ENCODE measurements around the gene SELENOF.
A peak's percentile ranks its signal among the peaks of the same experiment; 100 is the strongest.
"Not testable (repeated sequence)": the region's sequence is repeated elsewhere in the genome, so short reads cannot be mapped to it uniquely, and the experiment has no call there.

The SELENOF gene

DNA sequence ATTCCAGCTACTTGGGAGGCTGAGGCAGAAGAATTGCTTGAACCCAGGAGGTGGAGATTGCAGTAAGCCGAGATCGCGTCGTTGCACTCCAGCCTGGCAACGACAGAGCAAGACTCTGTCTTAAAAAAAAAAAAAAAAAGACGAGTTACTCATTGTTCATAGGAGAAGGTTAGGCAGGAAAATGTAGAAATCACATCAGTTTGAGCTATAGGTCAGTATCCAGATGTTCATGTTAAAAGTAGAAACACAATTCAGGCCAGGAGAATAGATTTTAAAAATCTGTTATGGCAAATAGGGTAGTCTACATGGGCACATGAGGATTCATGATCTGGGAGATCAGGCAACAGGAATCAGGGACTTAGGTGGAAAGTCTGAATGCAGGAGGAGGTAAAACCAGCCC is 57.7 kb downstream of the SELENOF start:
- no peak for DNase-seq

DNA sequence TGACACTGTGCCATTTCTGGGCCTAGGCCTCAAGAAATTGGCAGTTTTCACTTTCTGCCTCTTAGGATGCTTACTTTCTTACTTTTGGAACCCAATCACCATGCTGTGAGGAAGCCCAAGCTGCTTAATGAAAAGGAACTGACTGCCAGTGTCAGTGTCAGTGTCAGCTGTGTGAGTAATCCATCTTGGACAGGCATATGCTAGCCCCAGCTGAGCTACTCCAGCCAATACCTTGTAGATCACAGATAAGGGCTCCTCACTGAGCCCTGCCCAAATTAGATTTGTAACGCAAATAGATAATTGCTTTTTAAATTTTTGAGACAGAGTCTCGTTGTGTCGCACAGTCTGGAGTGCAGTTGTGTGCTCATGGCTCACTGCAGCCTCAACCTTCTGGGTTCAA is 59.6 kb downstream of the SELENOF start:
- no peak for DNase-seq

DNA sequence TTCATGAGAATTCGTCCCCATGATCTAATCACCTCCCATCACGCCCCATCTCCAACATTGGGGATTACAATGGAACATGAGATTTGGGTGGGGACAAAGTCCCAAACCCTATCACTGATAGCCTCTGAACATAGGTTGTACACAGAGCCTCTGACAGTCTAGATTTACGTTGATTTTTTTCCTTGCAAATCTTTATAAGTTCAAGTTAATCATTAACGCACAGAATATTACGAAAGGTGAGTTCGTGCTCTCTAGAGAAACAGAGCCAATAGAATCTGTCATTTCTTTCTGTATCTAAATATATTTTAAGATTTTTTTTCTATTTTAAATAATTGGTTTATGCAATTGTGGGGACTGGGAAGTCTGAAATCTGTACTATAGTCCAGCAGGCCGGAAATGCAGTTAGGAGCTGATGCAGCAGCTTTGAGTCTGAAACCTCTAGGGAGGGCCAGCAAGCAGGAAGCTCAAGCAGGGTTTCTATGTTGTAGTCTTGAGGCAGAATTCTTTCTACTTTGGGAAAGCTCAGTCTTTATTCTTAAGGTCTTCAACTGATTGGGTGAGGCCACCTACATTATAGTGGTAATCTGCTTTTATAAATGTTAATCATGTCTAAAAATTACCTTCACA is 61.0 kb downstream of the SELENOF start:
- no peak for DNase-seq

DNA sequence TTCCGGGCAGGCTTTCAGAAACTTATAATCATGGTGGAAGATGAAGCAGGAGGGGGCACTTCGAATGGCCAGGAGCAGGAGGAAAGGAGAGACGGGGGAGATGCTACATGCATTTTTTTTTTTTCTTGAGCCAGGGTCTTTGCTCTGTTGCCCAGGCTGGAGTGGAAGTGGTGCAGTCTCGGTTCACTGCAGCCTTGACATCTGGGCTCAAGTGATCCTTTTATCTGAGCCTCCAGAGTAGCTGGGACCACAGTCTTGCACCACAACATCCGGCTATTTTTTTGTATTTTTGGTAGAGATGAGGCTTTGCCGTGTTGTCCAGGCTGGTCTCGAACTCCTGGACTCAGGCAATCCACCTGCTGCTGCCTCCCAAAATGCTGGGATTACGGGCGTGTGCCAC is 61.6 kb downstream of the SELENOF start:
- no peak for DNase-seq

DNA sequence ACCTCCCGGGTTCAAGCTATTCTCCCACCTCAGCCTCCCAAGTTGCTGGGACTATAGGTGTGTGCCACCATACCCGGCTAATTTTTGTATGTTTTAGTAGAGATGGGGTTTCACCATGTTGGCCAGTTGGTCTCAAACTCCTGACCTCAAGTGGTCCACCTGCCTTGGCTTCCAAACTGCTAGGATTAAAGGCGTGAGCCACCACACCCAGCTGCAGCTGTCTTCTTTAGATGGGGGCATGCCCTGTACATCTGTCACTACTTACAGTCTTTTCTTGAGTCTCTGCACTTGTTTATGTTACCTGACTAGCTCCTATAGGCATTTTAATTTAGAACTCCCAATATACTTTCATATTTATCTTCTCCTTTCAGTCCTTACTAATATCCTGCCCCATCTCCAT is 64.2 kb downstream of the SELENOF start:
- no peak for DNase-seq

DNA sequence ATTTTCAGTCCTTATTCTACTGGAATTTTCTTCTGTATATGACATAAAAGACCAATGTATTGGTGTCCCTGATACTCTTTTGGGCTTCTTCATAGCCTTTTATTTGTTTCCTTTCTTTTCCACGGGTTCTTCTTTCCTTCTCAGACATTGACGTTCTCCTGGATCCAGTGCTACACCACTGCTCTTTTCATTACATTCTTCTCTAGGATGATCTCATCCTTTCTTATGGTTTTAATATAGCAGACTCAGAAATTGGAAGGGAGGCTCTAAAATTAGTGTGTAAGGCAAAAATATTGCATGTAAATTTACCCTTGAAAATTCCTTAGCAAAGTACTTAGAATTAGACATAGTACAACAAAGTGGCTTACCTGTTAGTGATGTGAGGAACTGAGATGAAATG is 65.3 kb downstream of the SELENOF start:
- no peak for DNase-seq

DNA sequence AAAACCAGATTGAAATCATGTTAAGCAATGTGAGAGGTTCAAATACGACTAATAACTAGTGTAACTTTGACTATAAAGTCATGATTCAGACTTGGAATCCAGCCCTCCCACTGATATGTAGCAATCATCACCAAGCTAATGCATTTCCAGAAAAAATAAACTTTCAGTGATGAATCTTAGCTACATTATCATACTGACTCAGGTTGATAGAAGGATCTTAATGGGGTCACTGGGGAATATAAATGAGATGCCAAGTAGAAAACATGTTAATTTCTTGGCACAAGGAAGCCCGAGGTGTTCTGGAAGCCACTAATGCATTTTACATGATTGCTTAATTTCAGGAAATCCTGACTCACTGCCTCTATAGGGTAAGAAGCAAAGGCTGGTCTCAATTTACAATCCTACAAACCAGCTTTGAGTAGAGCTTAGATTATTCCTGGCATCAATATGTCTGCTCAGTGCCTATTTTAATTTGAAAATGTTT is 67.7 kb downstream of the SELENOF start:
- DNase-seq: no peak

DNA sequence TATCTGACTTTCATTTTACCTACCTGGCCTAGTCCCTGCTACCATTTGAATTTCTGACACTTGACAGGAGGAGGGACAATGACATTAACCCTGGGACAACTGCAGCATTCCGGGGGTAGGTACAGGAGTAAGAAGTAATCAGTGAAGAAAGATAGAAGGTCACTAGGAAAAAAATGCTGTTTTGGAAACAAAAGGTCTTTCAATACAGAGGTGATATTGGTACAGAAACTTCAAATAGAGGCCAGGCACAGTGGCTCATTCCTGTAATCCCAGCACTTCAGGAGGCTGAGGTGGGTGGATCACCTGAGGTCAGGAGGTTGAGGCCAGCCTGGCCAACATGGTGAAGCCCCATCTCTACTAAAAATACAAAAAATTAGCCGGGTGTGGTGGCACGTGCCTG is 68.4 kb downstream of the SELENOF start:
- DNase-seq: no peak

DNA sequence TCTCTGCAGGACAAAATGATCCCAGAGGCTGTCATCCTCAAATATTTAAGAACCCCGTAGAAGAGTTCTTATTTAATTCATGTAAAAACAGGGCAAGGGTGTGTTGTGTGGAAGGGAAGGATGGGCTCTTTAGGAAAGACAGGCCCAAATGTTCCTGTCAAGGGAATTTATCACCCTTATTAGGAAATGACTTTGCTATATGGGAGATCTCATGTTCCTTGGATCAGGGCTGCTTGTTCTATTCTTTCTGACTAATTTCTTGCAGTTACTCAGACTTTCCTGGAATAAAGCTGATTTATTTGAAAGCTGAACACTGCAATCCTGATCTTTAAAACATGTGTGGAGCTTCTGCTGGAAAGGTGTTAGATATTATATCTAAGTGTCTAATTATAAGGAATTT is 72.8 kb downstream of the SELENOF start:
- DNase-seq: no peak

DNA sequence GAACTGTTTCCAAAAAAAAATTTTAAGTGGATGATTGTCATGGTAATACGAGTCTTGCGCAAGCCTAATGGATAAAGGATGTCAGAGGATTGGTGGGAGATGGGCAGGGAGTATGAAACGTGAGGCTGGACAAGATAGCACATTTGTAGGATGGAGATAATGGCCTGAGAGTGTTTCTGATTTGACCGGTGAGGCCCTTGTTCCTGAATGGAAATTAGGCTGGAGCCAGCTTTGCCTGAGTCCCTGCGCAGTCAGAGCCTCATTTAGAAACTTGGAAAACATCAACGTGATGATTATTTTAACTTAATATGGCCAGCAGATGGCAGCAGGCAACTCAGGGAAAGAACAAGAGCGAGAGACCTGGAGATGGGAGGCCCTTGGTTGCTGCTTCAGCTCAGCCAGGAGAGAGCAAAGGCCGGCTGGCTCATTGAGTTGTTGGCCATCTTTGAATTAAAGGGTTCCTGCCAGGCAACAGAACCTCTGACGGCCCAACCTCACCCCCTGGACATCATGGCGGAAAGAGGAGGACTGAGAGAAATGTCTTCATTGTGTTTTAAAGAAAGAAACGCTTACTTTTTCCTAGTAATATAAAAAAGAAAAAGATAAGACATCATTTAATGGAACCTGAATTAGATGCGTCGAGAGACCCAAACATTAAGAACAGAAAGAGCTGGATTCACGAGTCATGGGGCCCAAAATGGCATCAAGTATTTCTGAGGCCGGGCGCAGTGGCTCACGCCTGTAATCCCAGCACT is 80.3 kb downstream of the SELENOF start:
- DNase-seq: peak; percentile 90

DNA sequence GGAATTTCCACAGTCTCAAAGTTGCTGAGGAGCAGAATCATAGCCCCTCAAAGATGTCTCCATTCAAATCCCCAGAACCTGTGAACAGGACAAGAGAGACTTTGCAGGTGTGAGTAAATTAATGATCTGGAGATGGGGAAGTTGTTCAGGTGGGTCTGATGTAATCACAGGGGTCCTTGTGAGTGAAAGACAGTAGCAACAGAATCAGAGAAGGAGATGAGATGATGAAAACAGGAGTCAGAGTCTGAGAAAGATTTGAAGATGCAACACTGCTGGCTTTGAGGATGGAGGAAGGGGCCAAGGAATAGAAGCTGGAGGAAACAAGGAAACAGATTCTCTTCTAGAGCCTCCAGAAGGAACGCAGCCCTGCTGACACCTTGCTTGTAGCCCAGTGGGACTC is 81.5 kb downstream of the SELENOF start:
- DNase-seq: no peak

DNA sequence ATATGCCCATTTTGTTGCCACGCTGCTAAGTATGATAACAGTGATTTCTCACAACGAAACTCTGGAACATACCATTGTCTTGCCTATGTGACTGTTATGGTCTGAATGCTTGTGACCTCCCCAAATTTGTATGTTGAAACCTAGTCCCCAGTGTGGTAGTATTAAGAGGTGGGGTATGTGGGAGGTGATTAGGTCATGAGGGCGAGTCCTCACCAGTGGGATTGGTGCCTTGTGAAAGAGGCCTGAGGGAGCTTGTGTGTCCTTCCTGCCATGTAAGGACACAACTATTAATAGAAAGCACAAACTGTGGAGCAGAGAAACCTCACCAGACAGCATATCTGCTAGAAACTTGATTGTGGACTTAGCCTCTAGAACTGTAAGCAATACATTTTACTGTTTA is 84.6 kb downstream of the SELENOF start:
- no peak for DNase-seq

DNA sequence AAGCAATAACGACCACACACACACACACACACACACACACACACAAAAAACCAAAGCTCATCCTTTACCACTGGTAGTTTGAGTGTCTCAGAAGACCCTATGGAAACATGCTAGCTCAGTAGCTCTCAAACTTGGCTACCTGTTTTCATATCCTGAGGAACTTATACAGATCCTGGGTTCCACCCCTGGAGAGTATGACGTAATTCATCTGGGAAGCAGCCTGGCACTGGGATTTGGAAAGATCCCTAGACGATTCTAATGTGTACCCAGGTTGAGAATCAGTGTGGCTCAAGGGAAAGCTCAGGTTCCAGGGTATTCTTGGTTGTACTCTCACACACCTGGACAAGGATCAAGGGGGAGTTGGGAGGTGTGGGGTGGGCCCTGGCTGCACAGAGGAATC is 85.9 kb downstream of the SELENOF start:
- DNase-seq: no peak

DNA sequence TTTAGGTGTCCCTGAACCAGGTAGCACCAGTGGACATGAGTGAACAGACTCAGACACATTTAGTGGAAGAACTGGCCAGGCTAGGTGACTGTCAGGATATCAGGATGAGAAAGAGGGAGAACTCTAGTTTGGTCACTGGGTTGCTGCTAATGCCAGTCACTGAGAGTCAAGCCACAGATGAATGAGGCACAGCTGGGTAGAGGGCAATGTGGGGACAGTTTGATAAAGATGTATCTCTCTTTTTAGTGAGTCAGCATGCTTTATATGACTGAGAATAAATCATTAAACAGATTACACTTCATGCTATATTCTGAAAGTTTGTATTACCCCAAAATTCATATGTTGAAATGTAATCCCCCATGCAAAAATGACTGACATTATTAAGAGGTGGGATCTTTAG is 87.1 kb downstream of the SELENOF start:
- no peak for DNase-seq

DNA sequence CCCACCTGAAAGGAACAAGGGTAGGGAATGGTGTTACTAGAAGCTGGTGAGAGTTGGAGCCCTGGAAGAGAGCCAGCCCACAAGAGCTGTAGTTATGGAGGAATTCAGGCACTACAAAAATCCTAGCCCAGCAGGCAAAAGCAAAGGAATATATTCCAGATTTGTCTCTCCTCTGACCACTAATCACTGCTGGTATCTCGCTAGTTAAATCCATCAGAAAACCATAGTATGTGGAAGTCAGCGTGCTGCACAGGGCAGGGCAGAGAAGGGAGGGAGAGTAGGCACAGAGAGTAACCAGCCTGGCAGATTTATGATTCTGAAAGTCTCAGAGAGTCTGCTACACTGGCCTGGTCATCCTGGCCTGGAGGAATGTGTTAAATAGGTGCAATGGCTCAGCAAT is 88.6 kb downstream of the SELENOF start:
- DNase-seq: no peak

DNA sequence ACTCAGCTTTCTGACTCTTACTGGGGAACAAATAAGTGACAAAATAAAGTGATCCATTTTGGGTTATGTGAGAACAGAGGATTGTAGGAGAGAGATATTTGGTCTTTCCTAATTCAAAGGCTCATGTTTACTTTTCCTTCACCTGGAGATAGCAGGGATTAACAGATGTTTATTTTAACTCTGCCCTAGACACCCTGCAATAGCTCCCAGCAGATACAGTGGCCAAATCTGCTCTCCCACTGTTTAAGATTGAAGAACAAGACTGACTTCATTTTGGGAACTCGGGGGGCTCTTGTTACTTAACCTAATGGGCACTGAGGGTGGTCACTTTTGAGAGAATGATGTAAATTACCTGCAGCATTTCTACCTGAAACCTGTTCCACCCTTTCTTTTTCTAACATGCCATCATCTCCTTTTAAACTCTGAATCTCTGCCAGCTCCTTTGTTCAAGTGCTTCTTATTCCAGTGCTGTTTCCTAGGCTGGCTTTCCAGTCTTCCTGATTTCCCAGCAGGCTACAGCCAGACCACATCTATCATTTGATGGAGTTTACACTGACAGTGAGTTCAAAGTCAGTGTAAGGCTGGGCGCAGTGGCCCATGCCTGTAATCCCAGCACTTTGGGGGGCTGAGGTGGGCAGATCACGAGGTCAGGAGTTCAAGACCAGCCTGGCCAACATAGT is 90.0 kb downstream of the SELENOF start:
- no peak for DNase-seq

DNA sequence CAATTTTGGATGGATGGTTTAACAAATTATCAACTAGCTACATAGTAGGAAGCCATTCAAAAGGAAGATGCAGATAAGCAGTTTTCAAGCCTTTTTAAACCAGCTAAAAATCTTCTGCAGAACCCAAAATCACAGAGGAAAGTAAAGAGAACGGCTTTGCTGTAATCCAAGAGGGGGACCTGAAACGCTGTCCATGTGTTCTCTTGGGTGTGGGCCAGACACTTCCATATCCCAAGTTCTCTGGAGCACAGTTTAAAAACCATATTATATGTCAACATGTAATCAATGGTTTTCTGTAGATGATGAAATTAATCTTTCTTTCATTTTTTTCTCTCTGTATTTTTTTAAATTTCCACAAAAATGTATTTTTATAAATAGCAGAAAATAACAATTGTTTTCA is 90.5 kb downstream of the SELENOF start:
- no peak for DNase-seq

DNA sequence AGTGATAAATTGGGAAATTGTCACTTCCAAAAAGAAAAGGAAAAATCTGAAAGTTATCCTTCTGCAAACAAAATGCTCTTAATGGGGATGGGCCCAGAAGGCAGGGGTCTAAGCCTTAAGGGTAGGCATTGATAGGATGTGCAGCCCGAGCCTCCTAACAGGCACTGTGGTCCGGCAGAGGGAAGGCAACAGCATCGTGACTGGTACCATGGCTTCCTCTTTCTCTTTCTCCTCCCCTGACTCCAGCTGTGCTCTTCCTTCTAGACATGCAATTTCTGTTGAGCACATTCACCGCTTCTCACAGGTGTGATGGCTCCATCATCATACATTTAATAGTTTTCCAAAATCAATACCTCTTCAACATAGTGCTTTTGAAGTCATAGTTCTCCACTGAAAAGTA is 91.5 kb downstream of the SELENOF start:
- DNase-seq: no peak

DNA sequence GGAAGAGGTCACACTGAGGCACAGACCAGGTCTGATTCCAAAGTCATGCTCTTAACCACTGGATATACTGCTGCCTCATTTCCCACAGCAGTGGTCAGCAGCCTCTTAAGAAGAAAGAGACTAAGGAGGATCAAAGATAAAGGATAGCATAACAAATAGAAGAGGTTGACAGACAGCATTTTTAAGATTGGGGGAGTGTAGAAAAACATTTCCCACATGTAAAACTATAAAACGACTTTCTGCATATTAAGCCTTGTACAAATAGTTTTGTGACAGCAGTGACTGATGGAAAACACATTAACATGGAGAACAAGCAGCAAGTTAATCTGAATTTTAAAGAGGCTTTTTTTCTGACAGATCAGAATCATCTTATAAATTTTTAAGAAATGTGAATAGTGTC is 92.0 kb downstream of the SELENOF start:
- no peak for DNase-seq

DNA sequence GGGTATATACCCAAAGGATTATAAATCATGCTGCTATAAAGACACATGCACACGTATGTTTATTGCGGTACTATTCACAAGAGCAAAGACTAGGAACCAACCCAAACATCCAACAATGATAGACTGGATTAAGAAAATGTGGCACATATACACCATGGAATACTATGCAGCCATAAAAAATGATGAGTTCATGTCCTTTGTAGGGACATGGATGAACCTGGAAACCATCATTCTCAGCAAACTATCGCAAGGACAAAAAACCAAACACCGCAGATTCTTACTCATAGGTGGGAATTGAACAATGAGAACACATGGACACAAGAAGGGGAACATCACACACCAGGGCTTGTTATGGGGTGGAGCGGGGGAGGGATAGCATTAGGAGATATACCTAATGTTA is 94.0 kb downstream of the SELENOF start:
- not testable (repeated sequence) for DNase-seq

DNA sequence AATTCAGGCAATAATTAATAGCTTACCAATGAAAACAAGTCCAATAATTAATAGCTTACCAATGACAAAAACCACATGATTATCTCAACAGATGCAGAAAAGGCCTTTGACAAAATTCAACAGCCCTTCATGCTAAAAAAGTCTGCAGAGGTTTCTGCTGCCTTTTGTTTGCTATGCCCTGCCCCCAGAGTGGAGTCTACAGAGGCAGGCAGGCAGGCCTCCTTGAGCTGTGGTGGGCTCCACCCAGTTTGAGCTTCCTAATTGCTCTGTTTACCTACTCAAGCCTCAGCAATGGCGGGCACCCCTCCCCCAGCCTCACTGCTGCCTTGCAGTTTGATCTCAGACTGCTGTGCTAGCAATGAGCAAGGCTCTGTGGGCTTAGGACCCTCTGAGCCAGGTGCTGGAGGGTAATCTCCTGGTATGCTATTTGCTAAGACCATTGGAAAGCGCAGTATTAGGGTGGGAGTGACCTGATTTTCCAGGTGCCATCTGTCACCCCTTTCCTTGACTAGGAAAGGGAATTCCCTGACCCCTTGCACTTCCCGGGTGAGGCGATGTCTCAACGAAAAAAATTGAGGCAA is 96.6 kb downstream of the SELENOF start:
- not testable (repeated sequence) for DNase-seq

DNA sequence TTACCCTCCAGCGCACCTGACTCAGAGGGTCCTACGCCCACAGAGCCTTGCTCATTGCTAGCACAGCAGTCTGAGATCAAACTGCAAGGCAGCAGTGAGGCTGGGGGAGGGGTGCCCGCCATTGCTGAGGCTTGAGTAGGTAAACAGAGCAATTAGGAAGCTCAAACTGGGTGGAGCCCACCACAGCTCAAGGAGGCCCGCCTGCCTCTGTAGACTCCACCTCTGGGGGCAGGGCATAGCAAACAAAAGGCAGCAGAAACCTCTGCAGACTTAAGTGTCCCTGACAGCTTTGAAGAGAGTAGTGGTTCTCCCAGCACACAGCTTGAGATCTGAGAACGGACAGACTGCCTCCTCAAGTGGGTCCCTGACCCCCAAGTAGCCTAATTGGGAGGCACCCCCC is 99.8 kb downstream of the SELENOF start:
- not testable (repeated sequence) for DNase-seq

Data from eye (tissue), 1 donor.